ENCODE measurements around the gene ARID1B. TPM values are rescaled to one million over a fixed set of nuclear protein-coding genes. Genes with fewer than 3 reads are reported as not detected.

The ARID1B gene
- total and polyA plus RNA-seq, 9 of the 15 experiments (the other 6 are each of a cell fraction or from before 2014, with no cell fraction given) = 12.5 to 50.5 (median 25.8) TPM

DNA sequence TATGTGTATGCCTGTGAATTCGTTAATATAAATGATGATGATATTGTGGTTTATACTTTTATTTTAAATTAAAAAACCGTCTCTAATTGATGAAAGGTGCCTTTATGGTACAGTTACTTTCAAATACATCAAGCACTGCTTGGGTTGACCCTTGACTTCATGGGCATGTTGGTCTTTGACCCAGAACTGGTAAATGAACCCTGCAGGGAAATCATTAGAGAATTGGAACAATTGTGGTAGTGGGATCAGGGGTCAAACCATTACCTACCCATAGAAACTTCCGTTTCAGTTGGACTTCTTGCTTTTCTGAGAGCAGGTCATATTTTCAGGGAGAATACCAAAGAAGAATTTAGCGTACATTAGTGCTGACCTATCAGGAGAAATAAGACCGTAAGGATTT lies 288.2 kb downstream of the ARID1B start:
- H3K4me2 ChIP-seq (ENCODE audit: insufficient read depth, low read length) = no peak overlapping the region
- H2AFZ ChIP-seq (ENCODE audit: low read depth, low read length) = no peak overlapping the region
- ChIA-PET CTCF (ENCODE audit: low intra/inter-chr PET ratio) (no interaction called here), POLR2A (no interaction called here)
- DNase-seq (ENCODE audit: extremely low read depth in 1 of 4, low spot score in 3 of 4) (no peak), ATAC-seq (no peak), FAIRE-seq (no peak)
- intact Hi-C loops (cut with micrococcal nuclease) (no loop called here), in situ Hi-C loops (cut with MboI) (no loop called here)
- peaks cover 0 to 16% of the 10 kb centered on the region in 2 experiments; a peak in 2 of 5 replicates for H3K4me1 ChIP-seq (replicated peaks in 1 of 2; ENCODE audit: control insufficient read depth in 2 of 2, insufficient read depth in 2 of 2, low read length in 2 of 2)
- peaks cover 3% of the 10 kb centered on the region; the same call in 1 of the 3 replicates for H3K36me3 ChIP-seq (ENCODE audit: control insufficient read depth, insufficient read depth, low read length)
- H3K79me2 ChIP-seq (ENCODE audit: control insufficient read depth, insufficient read depth, low read length) = 0 out of 3 replicates have a peak, but pooled peaks cover 4% of the 10 kb centered on the region
- H3K27me3 ChIP-seq (ENCODE audit: control insufficient read depth in 2 of 2, insufficient read depth in 2 of 2, low read length in 2 of 2) = no peaks in the 10 kb centered on the region
- BruUV-seq (replicated peaks) = no TSS peak
- no peak overlapping the region for H3K27ac ChIP-seq (ENCODE audit: extremely low read depth, low read depth, low read length)
- TF ChIP-seq JUND (IDR thresholded peaks at IDR 0.05; ENCODE audit: borderline replicate concordance, low read depth, low read length) (no peak), JUND (tag; IDR thresholded peaks at IDR 0.05; ENCODE audit: borderline replicate concordance, low read depth, low read length) (no peak)
- 91% methylated on average over 5 of the region's 5 CpGs for WGBS (ENCODE audit: insufficient coverage, low coverage, missing lambda C conversion rate)
- no peaks in the 10 kb centered on the region for H3K9me1 ChIP-seq (ENCODE audit: control insufficient read depth, insufficient read depth, low read length)
- H4K20me1 ChIP-seq (replicated peaks; ENCODE audit: control insufficient read depth, insufficient read depth, low read length) = no peaks in the 10 kb centered on the region
- no peak overlapping the region for H3K4me3 ChIP-seq
- H3K9me3 ChIP-seq (replicated peaks; ENCODE audit: control insufficient read depth, insufficient read depth, low read depth, low read length) = no peaks in the 10 kb centered on the region
- H3K9ac ChIP-seq (ENCODE audit: insufficient read depth in 1 of 2, low read depth in 2 of 2, low read length in 2 of 2) = no peak overlapping the region

- ChIA-PET POLR2A (interaction anchor here (1.6 kb wide), 1 partner anchor 13 kb away, joined by 9 read pairs; no protein-coding TSS in a partner anchor), CTCF (ENCODE audit: low intra/inter-chr PET ratio) (no interaction called here)
- intact Hi-C loops (cut with micrococcal nuclease) (no loop called here), in situ Hi-C loops (cut with MboI) (no loop called here)
- Histone ChIP-seq H3K4me3 (no peak overlapping the region), H3K27ac (ENCODE audit: extremely low read depth, low read depth, low read length) (no peak overlapping the region), H3K4me1 (replicated peaks in 1 of 2; ENCODE audit: control insufficient read depth in 2 of 2, insufficient read depth in 2 of 2, low read length in 2 of 2) (peaks cover 0 to 7% of the 10 kb centered on the region in 2 experiments; a peak in 2 of 5 replicates), H3K27me3 (ENCODE audit: control insufficient read depth in 2 of 2, insufficient read depth in 2 of 2, low read length in 2 of 2) (no peaks in the 10 kb centered on the region), H3K9me1 (ENCODE audit: control insufficient read depth, insufficient read depth, low read length) (no peaks in the 10 kb centered on the region), H2AFZ (ENCODE audit: low read depth, low read length) (no peak overlapping the region), H3K9me3 (replicated peaks; ENCODE audit: control insufficient read depth, insufficient read depth, low read depth, low read length) (no peaks in the 10 kb centered on the region), H3K79me2 (ENCODE audit: control insufficient read depth, insufficient read depth, low read length) (0 out of 3 replicates have a peak, but pooled peaks cover 4% of the 10 kb centered on the region), H3K36me3 (ENCODE audit: control insufficient read depth, insufficient read depth, low read length) (peaks cover 3% of the 10 kb centered on the region; the same call in 1 of the 3 replicates), H3K9ac (ENCODE audit: insufficient read depth in 1 of 2, low read depth in 2 of 2, low read length in 2 of 2) (no peak overlapping the region), H3K4me2 (ENCODE audit: insufficient read depth, low read length) (no peak overlapping the region), H4K20me1 (replicated peaks; ENCODE audit: control insufficient read depth, insufficient read depth, low read length) (no peaks in the 10 kb centered on the region)
- ATAC-seq (peak; percentile 71), DNase-seq (ENCODE audit: extremely low read depth in 1 of 4, low spot score in 3 of 4) (no peak), FAIRE-seq (no peak)
- BruUV-seq (replicated peaks) = no TSS peak
- WGBS (ENCODE audit: insufficient coverage, low coverage, missing lambda C conversion rate) = 53% methylated on average over 6 of the region's 6 CpGs
- no peak for TF ChIP-seq ZNF121 (CRISPR knock-in tag; conservative IDR thresholded peaks at IDR 0.05)
- no peak for TF ChIP-seq BRD9 (IDR thresholded peaks at IDR 0.05; ENCODE audit: low read depth, partially characterized antibody)
- TF ChIP-seq HOXB6 (CRISPR knock-in tag; IDR thresholded peaks at IDR 0.05; ENCODE audit: borderline replicate concordance) = no peak
- TF ChIP-seq, protein P1, sequence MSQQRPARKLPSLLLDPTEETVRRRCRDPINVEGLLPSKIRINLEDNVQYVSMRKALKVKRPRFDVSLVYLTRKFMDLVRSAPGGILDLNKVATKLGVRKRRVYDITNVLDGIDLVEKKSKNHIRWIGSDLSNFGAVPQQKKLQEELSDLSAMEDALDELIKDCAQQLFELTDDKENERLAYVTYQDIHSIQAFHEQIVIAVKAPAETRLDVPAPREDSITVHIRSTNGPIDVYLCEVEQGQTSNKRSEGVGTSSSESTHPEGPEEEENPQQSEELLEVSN (IDR thresholded peaks at IDR 0.05; ENCODE audit: borderline replicate concordance in 1 of 2, extremely low read depth in 1 of 2, insufficient read depth in 1 of 2, insufficient read length in 1 of 2, low read depth in 1 of 2, low read length in 1 of 2, poor library complexity in 1 of 2, severe bottlenecking in 1 of 2) = peak in 1 of 2 experiments; percentile 17
- no peak for TF ChIP-seq ZNF77 (CRISPR knock-in tag; IDR thresholded peaks at IDR 0.05)
- TF ChIP-seq DLX4 (CRISPR knock-in tag; IDR thresholded peaks at IDR 0.05) = no peak
- no peak for TF ChIP-seq ZNF140 (CRISPR knock-in tag; IDR thresholded peaks at IDR 0.05)
These were observed 289.8 kb downstream of the ARID1B start for GRCh38 chr6:157066781-157067491.
